22Rv1 (cell line): Measurements from ENCODE around the gene PRKCB.

Experiments
- ZFX ChIP-seq: fragments of 450-650 bp; IDR thresholded peaks from 2 replicates; pipeline ENCODE4 v1.6.1; 2017; ENCODE audit warnings: antibody characterized with exemption, borderline replicate concordance
- TF ChIP-seq, protein P1 (sequence below): fragments of 450-650 bp; IDR thresholded peaks from 2 replicates; pipeline ENCODE4 v1.5.1; 2017; ENCODE audit warnings: mild to moderate bottlenecking

DNA sequence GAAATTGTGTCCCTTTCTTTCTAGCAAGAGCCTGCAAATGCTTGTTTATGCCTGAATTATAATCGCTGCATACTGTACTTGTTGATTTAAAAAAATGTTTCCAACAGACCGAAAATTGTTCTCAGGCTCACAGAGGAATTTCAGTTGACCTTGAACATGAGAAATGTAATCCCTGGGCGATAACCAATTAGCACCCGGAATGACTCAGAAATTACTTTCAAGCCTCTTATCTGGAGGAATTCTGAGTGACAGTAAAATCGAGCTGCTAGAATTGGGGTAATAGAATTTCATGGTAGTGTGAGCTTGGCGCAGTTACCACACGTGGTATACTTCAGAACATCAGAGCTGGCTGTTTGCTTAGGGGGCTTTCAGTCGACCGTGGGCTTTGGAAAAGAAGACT, 281.2 kb downstream of the PRKCB start:
- TF ChIP-seq, protein P1, sequence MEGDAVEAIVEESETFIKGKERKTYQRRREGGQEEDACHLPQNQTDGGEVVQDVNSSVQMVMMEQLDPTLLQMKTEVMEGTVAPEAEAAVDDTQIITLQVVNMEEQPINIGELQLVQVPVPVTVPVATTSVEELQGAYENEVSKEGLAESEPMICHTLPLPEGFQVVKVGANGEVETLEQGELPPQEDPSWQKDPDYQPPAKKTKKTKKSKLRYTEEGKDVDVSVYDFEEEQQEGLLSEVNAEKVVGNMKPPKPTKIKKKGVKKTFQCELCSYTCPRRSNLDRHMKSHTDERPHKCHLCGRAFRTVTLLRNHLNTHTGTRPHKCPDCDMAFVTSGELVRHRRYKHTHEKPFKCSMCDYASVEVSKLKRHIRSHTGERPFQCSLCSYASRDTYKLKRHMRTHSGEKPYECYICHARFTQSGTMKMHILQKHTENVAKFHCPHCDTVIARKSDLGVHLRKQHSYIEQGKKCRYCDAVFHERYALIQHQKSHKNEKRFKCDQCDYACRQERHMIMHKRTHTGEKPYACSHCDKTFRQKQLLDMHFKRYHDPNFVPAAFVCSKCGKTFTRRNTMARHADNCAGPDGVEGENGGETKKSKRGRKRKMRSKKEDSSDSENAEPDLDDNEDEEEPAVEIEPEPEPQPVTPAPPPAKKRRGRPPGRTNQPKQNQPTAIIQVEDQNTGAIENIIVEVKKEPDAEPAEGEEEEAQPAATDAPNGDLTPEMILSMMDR: no peak
- TF ChIP-seq ZFX: no peak
